Right lobe of liver (tissue), 6 donors: ENCODE data around the gene CAB39L. TPM values are rescaled to one million over a fixed set of nuclear protein-coding genes. Genes with fewer than 3 reads are reported as not detected.

Experiments
- ATAC-seq, 4 donors: fragments of 200-7000 bp; cut with Tn5 transposase; one replicate each; pipeline ENCODE4 v1.9.1; 2020; ENCODE audit warnings: mild to moderate bottlenecking in 4 of 4, moderate library complexity in 4 of 4
- DNase-seq, 3 donors: peaks; one replicate each; pipeline ENCODE4 v3.0.0-alpha.2; 2020
- H3K27ac ChIP-seq, 3 donors: fragments of 200-600 bp; one replicate each; pipeline ENCODE4 v1.8.0; 2022
- H3K27me3 ChIP-seq, 2 donors: fragments of 200-600 bp; one replicate each; pipeline ENCODE4 v1.8.0; 2022
- H3K36me3 ChIP-seq, 4 donors: fragments of 200-600 bp; sonication (generic) in 1 of 4; one replicate each; pipeline versions ENCODE4 v1.5.1 to v1.8.0; 2017 to 2022; ENCODE audit warnings: control low read depth in 1 of 4
- H3K4me1 ChIP-seq, 4 donors: fragments of 200-600 bp; sonication (generic) in 1 of 4; one replicate each; pipeline versions ENCODE4 v1.5.1 to v1.8.0; 2017 to 2022; ENCODE audit warnings: control low read depth in 1 of 4
- H3K4me3 ChIP-seq, 3 donors: fragments of 200-600 bp; one replicate each; pipeline ENCODE4 v1.8.0; 2022
- H3K9me3 ChIP-seq, 4 donors: fragments of 200-600 bp; sonication (generic) in 1 of 4; one replicate each; pipeline versions ENCODE4 v1.5.1 to v1.8.0; 2017 to 2022; ENCODE audit warnings: control low read depth in 1 of 4
- POLR2A ChIP-seq: fragments of 450-650 bp; IDR thresholded peaks from one replicate; pipeline ENCODE4 v1.6.1; 2017; ENCODE audit warnings: antibody characterized with exemption, mild to moderate bottlenecking
- WGBS: methylation state at CpG from one replicate; pipeline ENCODE4 v1.1.6; 2018; ENCODE audit warnings: low coverage, low lambda C conversion rate; ENCODE audit not compliant: insufficient coverage; ENCODE audit errors: missing lambda C conversion rate; 5-methylcytosine and 5-hydroxymethylcytosine counted together
- intact Hi-C, 2 donors: fragments of 100-400 bp; cut with DNase I; formaldehyde crosslinking; loops; one replicate each; pipeline versions ENCODE4 v1.11.2 to v1.14.1; 2022
- total RNA-seq, 6 experiments: library from RNA; depleted of rRNA in 2 of 6; stranded (reverse); fragments of >200 nt in 2 of 6; fragmentation: NEBNext Ultra II Directional in 3 of 6; extraction: Animal tissue kit (Norgen Biotek cat#: 25700) in 3 of 6; gene quantifications; one replicate each; pipeline versions ENCODE4 v1.1.0 to v1.2.4, GENCODE V29; 2016 to 2023
- TF ChIP-seq, protein P1 (sequence below), 4 donors: fragments of 200-600 bp in 3 of 4; fragments of 450-650 bp in 1 of 4; IDR thresholded peaks; one replicate each; pipeline versions ENCODE4 v1.5.1 to v1.8.0; 2016 to 2022; ENCODE audit warnings: antibody characterized with exemption in 4 of 4, mild to moderate bottlenecking in 2 of 4
- donor health status: DM: no; HTN: yes; CAD: no.
- donor health status: DM: no; HTN: no; CAD: no.
- donor health status: DM: no; HTN: no; CAD: no.
- donor health status: DM: no; HTN: yes; CAD: no.
- donor health status: DM: no; HTN: yes; CAD: no.

CAB39L gene
- total RNA-seq, 6 experiments from 2014 or later = 1.9 to 4.1 (median 2.8) TPM

DNA sequence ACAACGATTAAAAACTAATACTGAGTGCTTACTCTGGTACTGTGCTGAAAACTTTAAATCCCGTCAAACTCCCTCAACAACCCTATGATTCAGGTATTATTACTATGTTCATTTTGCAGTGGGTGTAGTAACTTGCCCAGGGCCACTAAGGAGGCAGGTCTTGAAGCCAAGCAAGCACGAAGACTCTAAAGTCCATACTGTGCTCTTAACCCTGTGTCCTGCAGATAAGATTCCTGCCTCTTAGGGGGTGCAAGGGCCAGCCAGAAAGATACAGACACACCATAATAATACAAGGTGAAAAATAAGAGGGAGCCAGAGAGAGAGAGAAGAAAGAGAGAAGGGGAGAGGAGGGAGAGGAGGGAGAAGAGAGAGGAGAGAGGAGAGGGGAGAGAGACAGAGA lies 100.6 kb downstream of the CAB39L start:
- ATAC-seq = no peak
- no peaks in the 10 kb centered on the region for H3K36me3 ChIP-seq
- 72% methylated on average over 3 of the region's 3 CpGs for WGBS
- H3K4me3 ChIP-seq = no peak overlapping the region
- no peaks in the 10 kb centered on the region for H3K9me3 ChIP-seq
- TF ChIP-seq, protein P1, sequence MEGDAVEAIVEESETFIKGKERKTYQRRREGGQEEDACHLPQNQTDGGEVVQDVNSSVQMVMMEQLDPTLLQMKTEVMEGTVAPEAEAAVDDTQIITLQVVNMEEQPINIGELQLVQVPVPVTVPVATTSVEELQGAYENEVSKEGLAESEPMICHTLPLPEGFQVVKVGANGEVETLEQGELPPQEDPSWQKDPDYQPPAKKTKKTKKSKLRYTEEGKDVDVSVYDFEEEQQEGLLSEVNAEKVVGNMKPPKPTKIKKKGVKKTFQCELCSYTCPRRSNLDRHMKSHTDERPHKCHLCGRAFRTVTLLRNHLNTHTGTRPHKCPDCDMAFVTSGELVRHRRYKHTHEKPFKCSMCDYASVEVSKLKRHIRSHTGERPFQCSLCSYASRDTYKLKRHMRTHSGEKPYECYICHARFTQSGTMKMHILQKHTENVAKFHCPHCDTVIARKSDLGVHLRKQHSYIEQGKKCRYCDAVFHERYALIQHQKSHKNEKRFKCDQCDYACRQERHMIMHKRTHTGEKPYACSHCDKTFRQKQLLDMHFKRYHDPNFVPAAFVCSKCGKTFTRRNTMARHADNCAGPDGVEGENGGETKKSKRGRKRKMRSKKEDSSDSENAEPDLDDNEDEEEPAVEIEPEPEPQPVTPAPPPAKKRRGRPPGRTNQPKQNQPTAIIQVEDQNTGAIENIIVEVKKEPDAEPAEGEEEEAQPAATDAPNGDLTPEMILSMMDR (IDR thresholded peaks at IDR 0.05) = no peak
- TF ChIP-seq POLR2A = no peak
- no peak for DNase-seq
- intact Hi-C loops = no loop called here
- peaks cover 0 to 6% (median 0%) of the 10 kb centered on the region in 4 donors for H3K4me1 ChIP-seq
- H3K27ac ChIP-seq = no peak overlapping the region
- no peaks in the 10 kb centered on the region for H3K27me3 ChIP-seq

DNA sequence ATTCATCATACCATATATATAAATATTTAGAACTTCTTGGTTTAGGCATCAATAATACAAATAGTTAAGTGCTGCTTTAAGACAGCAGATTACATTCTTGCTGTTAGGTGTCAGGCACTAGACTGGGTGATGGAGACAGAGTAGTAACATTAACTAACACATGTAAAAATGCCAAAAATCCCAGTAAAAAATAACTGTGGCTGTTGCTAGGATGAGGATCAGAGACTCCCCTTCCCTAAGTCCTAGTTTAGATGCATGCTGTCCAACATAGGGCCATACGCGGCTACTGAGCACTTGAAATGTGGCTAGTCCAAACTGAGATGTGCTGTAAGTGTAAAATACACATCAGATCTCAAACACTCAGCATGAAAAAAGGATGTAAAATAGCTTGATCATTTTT lies 101.4 kb downstream of the CAB39L start:
- H3K9me3 ChIP-seq = no peaks in the 10 kb centered on the region
- intact Hi-C loops = no loop called here
- DNase-seq (no peak), ATAC-seq (no peak)
- H3K4me3 ChIP-seq = no peak overlapping the region
- WGBS = 83% methylated on average over 2 of the region's 2 CpGs
- H3K27ac ChIP-seq = no peak overlapping the region
- TF ChIP-seq, protein P1 (IDR thresholded peaks at IDR 0.05) = no peak
- TF ChIP-seq POLR2A = no peak
- no peaks in the 10 kb centered on the region for H3K27me3 ChIP-seq
- peaks cover 0 to 6% (median 0%) of the 10 kb centered on the region in 4 donors for H3K4me1 ChIP-seq
- H3K36me3 ChIP-seq = no peaks in the 10 kb centered on the region

DNA sequence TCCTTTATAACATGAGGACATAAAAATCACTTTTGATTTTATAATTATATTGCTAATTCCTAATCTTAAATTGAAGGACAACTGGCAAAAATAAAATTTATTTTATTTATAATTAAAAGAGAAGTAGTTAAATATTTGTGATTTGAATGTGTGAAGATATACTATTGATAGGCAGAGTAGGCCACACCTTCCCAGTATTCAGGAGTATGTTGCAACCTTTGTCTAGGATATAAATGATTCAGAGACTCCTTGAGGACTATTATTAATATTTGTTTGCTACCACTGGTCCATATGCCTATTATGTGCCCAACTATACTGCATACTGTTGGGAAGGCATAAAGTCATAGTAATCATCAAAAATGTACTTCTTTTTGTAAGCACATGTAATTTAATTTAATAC lies 101.9 kb downstream of the CAB39L start:
- intact Hi-C loops = no loop called here
- Histone ChIP-seq H3K9me3 (no peaks in the 10 kb centered on the region), H3K36me3 (no peaks in the 10 kb centered on the region), H3K4me1 (peaks cover 0 to 6% (median 0%) of the 10 kb centered on the region in 4 donors), H3K27me3 (no peaks in the 10 kb centered on the region), H3K27ac (no peak overlapping the region), H3K4me3 (no peak overlapping the region)
- no peak for DNase-seq
- TF ChIP-seq, protein P1 (IDR thresholded peaks at IDR 0.05) = no peak
- no peak for TF ChIP-seq POLR2A
- peak in 1 of 4 donors; percentile 52 for ATAC-seq

DNA sequence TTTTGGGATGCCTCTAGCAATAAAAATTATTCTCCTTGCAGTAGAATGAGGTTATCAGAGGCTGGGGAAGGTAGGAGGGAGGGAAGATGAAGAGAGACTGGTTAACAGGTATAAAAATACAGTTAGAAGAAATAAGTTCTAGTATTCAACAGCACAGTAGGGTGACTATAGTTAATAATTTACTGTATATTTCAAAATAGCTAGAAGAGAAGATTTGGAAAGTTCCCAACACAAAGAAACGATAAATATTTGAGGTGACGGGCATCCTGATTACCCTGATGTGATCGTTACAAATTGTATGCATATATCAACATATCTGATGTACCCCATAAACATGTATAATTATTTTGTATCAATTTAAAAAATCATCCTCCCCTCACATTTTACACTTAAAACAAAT lies 102.3 kb downstream of the CAB39L start:
- intact Hi-C loops = no loop called here
- no peak for TF ChIP-seq POLR2A
- TF ChIP-seq, protein P1 (IDR thresholded peaks at IDR 0.05) = no peak
- WGBS = 11% methylated on average over 3 of the region's 3 CpGs
- no peak overlapping the region for H3K27ac ChIP-seq
- DNase-seq = no peak
- H3K27me3 ChIP-seq = no peaks in the 10 kb centered on the region
- no peaks in the 10 kb centered on the region for H3K9me3 ChIP-seq
- peaks cover 0 to 6% (median 0%) of the 10 kb centered on the region in 4 donors for H3K4me1 ChIP-seq
- peak in 2 of 4 donors; percentile 65 to 75 for ATAC-seq
- H3K4me3 ChIP-seq = no peak overlapping the region
- H3K36me3 ChIP-seq = no peaks in the 10 kb centered on the region

DNA sequence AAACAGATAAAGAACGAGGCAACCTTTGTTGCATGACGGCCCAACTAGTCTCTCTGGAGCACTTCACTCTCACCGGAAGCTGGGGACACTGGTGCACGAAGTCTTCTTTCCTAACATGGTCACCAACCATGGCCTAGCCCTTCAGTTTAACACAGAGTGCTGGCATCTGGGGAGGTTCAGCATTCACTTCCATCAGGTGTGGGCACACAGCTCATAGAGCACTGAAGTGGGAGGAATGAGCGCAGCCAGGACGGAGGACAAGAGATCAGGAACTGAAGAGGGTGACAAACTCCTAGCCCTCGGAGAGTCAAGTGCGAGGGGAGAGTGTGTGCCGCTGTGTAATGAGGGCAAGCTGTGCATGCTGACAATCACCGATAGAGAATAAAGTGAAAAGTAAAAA lies 103.7 kb downstream of the CAB39L start:
- H3K4me3 ChIP-seq = no peak overlapping the region
- H3K4me1 ChIP-seq = peaks cover 0 to 6% (median 0%) of the 10 kb centered on the region in 4 donors
- WGBS = 82% methylated on average over 10 of the region's 10 CpGs
- DNase-seq (no peak), ATAC-seq (no peak)
- intact Hi-C loops = no loop called here
- no peaks in the 10 kb centered on the region for H3K36me3 ChIP-seq
- no peaks in the 10 kb centered on the region for H3K9me3 ChIP-seq
- no peak for TF ChIP-seq POLR2A
- TF ChIP-seq, protein P1 (IDR thresholded peaks at IDR 0.05) = no peak
- no peaks in the 10 kb centered on the region for H3K27me3 ChIP-seq
- H3K27ac ChIP-seq = no peak overlapping the region
